GM19452 (cell line): Measurements from ENCODE around the gene NGB.

Experiments
- ATAC-seq: cut with Tn5 transposase; IDR thresholded peaks from one replicate; pipeline ENCODE4 v1.9.1; 2021; ENCODE audit not compliant: unreplicated experiment

NGB gene

DNA sequence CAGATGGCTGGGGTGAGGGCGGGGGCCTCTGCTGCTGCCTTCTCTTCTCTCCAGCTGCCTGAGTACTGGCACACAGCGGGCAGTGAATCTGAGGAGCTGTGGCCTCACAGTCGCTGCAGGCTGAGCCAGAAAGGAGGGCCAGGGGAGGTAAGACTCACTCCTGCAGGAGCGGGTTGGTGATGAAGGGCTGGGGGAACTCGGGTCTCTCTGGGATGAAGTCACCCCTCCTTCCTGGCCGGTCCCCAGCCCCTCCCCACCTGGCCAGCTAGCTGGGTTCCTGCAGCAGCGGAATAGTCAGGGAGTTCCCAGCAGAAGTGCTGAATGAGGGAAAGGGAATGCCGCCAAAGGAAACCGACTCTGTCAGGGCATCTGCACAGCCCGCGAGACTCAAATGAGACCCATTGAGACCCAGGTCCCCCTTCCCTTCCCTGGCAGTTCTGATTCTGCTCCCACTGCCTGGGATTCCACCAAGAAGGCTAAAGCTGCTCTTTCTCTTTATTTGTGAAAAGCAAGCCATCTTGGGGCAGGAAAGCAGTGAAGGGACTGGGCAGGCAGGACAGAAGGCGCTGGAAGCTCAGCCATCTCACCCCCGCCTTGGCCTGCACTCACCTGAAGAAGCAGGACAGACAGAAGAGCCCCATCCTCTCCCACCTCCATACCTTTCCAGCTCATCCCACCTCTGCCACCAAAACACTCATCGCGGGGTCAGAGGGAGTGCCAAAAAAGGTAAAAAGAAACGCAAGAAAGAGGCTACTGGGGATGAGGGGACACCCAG lies 5.3 kb downstream of the NGB start:
- ATAC-seq = no peak

DNA sequence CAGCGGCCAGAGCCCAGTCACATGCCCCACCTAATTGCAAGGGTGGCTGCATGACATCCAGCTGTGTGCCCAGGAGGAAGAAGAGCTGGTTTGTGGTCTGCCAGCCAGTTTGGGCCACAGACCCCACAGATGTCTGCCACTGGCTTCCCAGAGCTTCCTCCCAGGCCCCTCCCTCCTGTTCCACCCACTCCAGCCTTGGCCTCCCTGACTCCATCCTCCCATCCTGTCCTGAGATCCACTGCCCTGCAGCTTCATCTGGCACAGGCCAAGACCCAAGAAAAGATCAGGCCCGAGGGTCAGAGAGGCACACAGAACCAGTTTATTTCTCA lies 5.9 kb downstream of the NGB start:
- ATAC-seq = no peak

DNA sequence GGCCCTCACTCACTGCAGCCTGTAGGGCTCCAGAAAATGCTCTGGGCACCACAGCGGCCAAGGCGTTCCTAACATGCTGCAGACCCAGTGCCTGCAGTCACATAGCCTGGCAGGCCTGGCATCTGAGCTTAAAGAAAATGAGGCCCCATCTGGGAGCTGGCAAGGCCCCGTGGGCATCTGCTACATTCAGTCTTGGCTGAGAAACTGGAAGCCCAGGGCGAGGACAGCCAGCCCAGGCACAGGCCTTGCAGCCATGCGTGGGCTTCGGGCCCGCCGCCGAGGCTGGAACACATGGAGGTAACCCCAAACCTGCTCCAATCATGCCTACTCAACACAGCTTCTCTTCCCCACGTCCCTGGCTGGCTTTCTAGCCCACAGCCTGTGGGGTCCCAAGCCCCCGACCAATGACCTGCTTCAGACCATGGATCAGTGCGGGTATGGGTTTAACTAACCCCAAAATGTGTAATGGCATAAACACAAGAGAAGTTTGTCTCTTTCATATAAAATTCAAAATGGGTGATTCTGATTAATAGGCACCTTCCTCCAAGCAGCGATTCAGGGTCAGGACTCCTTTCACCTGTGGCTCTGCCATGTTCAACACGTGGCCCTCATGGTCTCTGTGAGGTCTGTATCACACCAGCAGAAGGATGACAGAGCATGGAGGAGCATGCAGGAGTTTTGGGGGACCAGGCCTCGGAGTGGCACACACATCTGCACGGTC lies 6.4 kb downstream of the NGB start:
- ATAC-seq = no peak

DNA sequence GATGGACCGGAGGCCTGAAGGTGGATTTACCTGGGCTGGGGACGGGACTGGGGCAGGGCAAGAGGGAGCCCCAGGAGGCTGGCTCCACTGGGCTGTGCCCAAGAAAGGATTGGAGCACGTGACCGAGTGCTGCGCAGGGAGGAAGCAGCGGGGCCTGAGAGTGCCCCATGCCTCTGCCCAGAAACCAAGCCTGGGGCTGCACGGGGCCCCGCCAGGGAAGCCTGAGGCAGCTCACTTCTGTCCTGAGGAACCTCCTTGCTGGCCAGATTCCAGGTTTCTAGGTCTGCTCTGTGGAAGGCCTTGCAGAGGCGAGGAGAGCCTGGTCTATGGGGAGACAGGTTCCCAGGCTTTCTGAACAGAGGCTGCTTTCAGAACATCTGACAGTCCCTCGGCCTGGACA lies 10.4 kb downstream of the NGB start:
- no peak for ATAC-seq

DNA sequence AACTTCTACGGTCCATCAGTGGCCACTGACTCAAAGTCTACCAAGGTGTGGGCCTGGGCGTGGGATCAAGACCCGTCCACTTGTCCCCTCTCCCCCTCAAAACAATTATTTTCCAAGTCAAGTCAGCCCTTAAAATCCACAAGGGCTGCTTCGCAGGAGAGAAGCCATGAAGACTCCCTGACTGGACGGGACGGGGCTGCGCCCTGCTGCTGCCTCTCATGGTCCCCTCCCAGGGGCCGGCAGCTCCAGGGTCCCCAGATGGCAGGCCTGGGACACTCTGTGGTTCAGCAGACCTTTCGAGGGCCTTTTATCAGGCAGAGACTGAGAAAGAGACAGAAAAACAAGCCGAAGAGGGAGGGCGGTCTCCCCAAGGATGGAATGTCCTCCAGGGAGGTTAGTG lies 10.8 kb downstream of the NGB start:
- no peak for ATAC-seq

DNA sequence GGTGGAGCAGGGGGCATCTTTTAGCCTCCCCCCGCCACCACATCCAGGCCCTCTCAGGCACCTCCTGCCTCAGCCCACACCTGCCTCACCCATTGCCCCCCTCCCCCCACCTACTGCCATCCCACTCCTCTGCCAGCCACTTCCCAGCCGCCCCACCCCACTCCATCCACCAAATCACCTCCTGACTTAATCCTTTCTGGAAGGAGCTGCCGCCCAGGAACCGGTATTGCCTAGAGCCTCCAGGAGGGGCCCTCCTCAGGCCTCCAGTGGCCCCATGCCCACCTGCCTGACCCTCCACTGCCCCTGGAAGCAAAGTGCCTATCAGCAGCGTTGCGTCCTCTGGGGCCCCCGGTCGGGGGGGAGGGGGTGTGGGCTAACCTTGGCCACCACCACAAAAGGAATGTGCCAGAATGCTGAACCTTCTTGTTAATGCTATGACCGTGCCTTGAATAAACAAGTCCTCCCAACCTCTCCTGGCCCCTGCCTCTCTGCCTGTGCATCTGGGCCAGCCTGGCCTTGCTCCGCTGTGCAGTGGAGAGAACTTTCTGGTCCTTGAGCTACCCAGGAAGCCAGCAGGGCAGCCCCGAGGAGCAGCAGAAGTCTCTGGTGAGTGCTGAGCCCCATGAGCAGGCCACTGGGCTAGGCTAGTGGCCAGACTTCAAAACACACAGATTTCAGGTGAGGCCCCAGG lies 11.8 kb downstream of the NGB start:
- ATAC-seq = no peak

DNA sequence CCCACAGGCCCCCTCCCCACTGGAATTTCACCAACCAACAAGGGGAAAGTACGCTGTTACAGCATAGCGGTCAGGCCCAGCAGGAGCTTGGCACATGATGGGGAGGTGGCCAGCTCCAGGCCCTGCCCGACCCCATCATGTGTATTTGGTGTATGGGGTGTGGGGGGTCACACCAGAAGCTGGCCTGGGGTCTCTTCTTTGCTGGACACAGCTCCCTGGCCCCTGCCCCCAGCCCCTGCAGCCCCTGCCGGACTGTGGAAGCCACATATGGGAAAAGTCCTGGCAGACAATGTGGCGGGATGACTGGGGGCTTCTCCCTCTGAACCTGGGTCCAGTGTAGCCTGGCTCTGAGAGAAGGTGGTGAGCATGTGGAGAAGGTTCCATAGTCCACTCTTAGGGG lies 12.4 kb downstream of the NGB start:
- no peak for ATAC-seq

DNA sequence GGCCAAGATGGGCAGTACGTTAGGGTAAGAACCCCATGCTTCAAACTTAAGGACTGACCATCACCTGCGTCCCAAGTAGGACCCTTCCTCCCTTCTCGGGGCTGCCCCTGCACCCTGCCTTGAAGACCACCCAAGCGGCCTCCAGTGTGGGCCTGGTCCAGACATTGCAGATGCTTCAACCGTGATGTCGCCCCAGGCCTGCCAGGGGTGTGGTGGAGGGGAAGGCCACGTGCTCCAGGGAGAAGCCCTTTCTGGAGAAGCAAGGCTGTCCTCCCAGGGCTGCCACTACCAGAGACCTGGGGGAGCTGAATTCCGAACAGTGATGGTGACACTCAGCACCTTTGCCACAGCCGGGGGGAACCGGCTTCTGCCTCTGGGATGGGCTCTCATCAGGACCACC lies 13.3 kb downstream of the NGB start:
- no peak for ATAC-seq

DNA sequence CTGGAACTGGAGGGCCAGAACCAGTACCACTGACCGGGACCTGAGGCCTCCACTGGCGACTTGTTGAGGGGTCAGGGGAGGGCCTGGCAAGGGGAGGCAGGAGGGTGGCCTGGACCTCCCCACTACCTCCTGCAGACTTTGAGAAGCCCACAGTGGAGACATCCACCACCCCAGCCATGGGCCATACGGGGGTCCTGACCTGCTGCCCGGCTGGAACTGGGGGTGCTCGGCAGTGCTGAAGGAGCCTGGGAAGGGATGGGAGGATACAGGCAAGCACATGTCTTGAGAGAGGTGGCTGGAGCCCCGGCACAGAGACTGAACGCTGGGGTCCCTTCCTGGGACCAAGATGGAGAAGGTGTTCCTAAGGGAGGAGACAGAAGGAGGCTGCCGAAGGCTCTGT lies 14.3 kb downstream of the NGB start:
- ATAC-seq = no peak

DNA sequence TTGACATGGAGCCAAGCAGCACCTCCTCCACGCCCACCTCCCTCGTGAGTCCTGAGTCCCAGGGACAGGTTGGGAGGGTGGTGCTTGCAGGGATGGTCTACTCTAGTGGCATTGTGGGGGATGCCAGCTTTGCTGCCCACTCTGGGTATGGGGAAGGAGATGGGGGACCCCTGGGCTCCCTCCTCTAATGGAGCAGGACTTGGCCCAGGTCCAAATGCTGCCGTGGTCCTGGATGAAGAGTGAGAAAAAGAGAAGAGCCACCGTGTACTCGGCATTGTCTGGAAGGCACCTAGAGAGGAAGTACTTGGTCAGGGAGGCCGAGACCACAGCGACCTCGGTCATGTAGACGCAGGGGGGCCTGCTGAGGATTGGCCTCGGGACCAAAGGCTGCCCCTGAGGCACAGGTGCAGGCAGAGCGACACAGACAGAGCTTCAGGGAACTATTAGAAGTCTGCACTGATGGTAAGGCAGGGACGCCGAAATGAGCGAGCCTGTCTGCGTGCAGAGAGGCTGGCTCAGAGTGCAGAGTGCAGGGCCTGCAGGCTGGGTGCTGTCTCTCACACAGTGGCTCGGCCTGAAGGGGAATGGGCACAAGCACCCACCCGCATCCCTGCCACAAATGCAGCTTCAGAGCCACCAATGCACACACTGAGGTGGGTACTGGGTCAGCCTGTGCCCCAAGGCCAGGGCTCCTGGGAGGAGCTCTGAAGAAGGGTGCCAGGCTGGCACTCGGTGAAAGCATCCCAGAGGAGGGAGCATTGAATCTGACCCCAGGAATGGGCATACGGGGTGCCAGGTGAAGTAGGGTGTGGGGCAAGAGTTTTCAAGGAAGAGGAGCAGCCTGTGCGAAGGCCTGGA lies 17.4 kb downstream of the NGB start:
- no peak for ATAC-seq

DNA sequence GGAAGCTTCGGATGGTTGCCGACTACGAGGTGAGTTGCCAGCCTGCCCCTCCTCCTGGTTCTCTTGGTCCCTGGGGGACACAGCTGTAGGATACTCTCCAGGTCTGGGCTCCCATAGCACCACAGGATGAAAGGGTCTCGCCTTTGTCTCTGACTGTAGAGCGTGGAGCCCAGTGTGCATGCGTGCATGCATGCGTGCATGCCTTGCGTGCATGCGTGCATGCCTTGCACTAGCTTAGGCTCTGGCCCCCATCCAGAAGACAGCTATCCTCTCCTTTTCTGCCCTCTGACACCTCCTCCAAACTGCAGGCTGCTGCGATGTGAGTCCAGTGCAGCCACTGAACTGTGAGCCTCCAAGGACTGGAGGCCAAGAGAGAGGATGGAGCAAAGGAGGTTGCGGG lies 19.1 kb downstream of the NGB start:
- no peak for ATAC-seq

DNA sequence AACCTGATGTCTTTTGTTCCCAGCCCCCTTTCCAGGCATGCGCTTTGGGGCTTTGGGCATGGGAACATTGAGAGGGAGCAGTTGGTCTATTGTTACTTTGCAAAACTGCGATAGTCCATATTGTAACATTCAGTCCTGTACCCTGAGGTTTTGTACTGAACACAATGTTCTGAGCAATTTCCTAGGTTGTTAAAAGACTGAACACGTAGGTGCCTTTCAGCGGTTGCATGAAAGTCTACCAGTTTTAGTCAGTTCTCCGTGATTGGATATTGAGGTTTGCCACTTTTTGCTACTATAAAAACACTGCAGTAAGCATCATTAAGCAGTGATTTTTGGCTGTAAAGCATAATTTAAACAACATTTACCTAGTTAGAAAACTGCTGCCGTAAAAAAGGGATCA lies 20.1 kb downstream of the NGB start:
- no peak for ATAC-seq

DNA sequence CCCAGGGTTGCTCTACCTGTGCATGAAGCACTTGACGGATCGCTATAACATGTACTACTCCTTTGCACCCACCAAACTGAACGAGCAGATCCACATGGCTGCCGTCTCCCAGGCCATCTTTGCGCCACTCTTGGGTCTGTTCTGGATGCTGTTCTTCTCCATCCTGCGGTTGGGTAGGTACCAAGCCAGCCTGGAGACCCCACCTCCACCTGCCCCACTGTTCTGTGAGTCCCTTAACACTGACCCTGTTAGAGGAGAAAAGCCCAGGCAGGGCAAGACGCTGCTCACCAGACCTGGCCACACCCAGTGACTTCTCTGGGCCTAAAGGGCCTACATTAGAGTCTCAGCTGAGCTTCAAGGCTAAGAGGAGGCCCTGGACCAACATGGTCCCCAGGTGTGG lies 21.7 kb downstream of the NGB start:
- no peak for ATAC-seq

DNA sequence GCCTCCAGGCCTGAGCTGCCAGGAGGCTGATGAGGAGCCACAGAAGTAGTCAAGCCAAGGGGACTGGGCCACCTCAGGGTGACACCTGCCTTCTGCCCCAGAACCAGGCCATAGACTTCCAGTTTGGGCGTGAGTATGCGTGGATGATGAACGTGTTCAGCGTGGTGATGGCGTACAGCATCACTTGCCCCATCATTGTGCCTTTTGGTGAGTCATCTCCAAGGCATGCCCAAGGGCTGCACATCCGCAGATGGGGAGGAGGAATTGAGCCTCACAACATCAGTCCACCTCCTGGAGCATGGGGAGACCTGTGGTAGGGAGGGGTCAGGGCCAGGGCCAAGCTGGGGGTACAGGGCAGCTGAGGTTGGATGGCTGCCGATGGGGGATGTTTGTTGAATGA lies 22.3 kb downstream of the NGB start:
- no peak for ATAC-seq

DNA sequence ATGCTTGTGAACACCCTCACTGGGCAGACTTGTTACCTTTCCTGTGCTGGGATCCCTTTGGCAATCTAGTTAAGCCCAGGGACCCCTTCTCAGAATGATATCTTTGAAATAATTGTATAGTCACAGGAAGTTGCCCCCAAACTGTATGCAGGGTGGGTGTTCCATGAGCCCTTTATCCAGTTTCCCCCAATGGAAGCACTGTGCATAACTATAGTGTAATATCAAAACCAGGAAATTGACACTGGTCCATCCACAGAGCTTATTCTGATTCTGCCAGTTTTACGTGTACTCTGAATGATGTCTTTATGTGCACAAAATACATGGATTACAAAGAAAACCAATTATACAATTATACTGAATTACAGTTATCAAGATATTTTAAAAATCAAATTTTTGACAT lies 24.2 kb downstream of the NGB start:
- no peak for ATAC-seq

DNA sequence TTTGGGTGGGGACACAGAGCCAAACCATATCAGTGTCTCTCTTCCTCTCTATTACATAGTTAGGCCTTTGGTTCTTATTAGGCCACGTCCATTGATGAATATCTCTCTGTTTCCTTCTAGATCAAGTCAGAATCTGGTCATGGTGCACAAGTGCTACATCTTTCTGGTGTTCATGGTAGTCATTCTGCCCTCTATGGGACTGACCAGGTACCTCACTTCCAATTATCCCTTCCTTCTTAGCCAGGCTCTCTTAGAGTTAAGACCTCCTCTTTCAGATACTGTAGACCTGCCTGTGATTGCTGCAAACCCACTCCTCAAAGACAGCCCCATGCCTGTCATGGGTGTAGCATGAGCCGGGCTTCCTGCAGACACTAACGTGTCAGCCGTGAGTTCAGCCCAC lies 25.2 kb downstream of the NGB start:
- ATAC-seq = no peak

DNA sequence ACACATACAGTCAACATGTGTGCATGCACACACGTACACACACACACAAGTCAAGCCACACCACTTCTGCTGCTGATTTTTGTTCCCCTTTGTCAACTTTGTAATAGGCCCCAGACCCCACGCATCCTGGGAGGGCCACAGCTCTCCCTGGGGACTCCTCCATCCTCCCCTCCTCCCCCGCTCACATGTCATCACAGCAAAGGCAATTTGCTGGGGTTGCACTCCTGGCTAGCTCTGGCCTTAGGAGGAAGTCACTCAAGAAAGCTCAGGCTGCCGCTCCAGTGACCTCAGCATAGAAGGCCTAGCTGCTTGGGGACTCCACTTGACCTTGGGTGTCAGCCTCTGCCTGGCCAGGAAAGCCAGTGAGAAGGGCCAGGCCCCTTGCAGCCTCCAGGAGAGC lies 27.2 kb downstream of the NGB start:
- ATAC-seq = no peak

DNA sequence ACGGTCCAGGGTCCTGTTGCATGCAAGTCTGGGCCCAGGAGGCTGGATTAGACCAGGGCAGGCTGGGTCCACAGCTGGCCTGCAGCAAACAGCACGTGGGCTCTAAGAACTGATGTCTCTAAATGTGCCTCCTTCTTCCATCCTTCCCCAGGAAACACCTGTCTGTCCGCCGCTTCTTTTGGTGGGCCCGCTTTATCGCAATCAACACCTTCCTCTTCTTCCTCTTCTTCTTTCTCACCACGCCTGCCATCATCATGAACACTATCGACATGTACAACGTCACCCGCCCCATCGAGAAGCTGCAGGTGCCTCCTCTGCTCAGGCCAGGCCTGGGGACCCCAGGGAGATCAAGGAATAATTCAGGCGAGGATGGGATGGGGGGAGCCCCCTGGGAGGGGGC lies 28.3 kb downstream of the NGB start:
- ATAC-seq = no peak

DNA sequence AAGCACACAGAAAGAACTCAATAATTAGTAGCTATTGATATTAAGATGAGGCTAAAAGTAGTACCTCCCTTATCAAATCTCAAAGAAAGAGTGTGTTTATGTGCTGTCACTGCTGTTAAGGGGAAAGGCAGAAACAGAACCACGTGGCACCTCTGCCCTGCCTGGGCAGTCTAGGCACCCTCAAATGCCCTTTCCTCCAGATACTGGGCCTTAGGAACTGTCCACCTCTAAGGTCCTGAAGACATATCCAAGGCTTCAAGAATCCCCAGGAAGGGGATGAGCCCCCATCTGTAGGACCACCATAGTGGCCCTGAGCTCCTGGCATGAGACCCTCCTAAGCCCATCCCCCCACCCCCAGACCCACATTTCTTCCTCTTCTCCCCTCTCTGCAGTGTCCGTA lies 29.1 kb downstream of the NGB start:
- ATAC-seq = no peak

DNA sequence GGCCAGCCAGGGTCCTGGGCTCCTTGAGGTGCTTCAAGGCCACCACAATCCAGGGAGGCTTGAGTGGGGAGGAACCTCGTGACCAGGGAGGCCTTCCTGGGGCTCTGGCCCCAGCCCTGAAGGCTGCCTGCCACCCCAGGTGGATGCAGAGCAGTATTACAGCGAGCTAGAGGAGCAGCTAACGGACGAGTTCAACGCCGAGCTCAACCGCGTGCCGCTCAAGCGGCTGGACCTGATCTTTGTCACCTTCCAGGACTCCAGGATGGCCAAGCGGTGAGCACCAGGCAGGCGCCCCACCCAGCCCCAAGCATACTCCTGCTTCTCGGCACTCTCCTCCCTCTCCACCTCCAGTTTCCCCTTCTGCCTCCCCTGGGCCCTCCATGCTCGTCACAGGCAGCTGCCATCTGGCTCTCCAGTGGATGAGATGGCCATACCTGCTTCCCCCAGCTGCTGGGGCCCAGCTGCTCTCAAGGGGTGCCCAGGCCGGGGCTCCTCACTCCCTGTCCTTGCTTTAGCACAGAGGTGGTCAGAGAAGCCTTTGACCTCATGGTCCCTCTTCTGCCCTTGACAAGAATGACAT lies 30.6 kb downstream of the NGB start:
- no peak for ATAC-seq

DNA sequence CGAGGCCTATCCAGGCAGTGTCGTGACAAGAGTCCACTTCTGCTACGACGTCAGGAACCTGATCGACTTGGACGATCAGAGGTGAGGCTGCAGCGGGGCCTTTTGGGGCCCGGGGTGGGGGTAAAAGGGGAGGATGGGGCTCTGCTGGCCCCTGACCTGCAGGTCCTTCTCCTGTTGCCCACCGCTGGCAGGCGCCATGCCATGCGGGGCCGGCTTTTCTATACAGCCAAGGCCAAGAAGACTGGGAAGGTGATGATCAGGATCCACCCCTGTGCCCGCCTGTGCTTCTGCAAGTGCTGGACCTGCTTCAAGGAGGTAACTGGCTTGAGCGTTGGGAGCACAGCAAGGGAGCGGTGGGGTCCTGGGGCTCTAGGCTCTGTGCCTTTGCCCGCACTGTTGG lies 31.6 kb downstream of the NGB start:
- no peak for ATAC-seq
